HEK293T (cell line): ENCODE results near the gene SGPL1.

Experiments used
- BHLHE40 ChIP-seq: fragments of 450-650 bp; IDR thresholded peaks from 2 replicates; pipeline ENCODE4 v1.6.1; 2016; ENCODE audit warnings: mild to moderate bottlenecking, moderate library complexity, borderline replicate concordance
- ELF4 ChIP-seq: fragments of 450-650 bp; IDR thresholded peaks from 2 replicates; pipeline ENCODE4 v1.6.1; 2017; ENCODE audit warnings: antibody characterized with exemption
- FOXA1 ChIP-seq: fragments of 450-650 bp; IDR thresholded peaks from 2 replicates; pipeline ENCODE4 v1.6.1; 2016; ENCODE audit warnings: mild to moderate bottlenecking
- FOXK2 ChIP-seq: fragments of 450-650 bp; IDR thresholded peaks from 2 replicates; pipeline ENCODE4 v1.6.1; 2016; ENCODE audit warnings: mild to moderate bottlenecking
- FOXM1 ChIP-seq: fragments of 450-650 bp; IDR thresholded peaks from 2 replicates; pipeline ENCODE4 v1.6.1; 2017; ENCODE audit warnings: mild to moderate bottlenecking, borderline replicate concordance
- HDGF ChIP-seq: fragments of 450-650 bp; IDR thresholded peaks from 2 replicates; pipeline ENCODE4 v1.6.1; 2017; ENCODE audit warnings: antibody characterized with exemption, borderline replicate concordance
- LEF1 ChIP-seq: fragments of 450-650 bp; IDR thresholded peaks from 2 replicates; pipeline ENCODE4 v1.6.1; 2017; ENCODE audit warnings: mild to moderate bottlenecking, borderline replicate concordance
- NFRKB ChIP-seq: fragments of 450-650 bp; IDR thresholded peaks from 2 replicates; pipeline ENCODE4 v1.6.1; 2016; ENCODE audit warnings: mild to moderate bottlenecking, moderate library complexity
- PKNOX1 ChIP-seq: fragments of 450-650 bp; IDR thresholded peaks from 2 replicates; pipeline ENCODE4 v1.6.1; 2016
- SP1 ChIP-seq: fragments of 450-650 bp; IDR thresholded peaks from 2 replicates; pipeline ENCODE4 v1.6.1; 2017
- SUZ12 ChIP-seq: fragments of 450-650 bp; IDR thresholded peaks from 2 replicates; pipeline ENCODE4 v1.6.1; 2016; ENCODE audit warnings: mild to moderate bottlenecking
- TARDBP ChIP-seq: fragments of 450-650 bp; IDR thresholded peaks from 2 replicates; pipeline ENCODE4 v1.6.1; 2016

GRCh38 chr10:70896551-70896950, 80.8 kb downstream of the SGPL1 start:
- TF ChIP-seq LEF1, result no peak
- no peak for TF ChIP-seq ELF4
- TF ChIP-seq HDGF, result no peak
- no peak for TF ChIP-seq FOXK2
- TF ChIP-seq SUZ12, result no peak
- TF ChIP-seq FOXA1, result no peak
- TF ChIP-seq FOXM1, result no peak
- no peak for TF ChIP-seq NFRKB
- TF ChIP-seq SP1, result no peak
- no peak for TF ChIP-seq PKNOX1
- TF ChIP-seq TARDBP, result no peak
- no peak for TF ChIP-seq BHLHE40
